ENCODE data around the gene GIMAP1. TPM values are rescaled to one million over a fixed set of nuclear protein-coding genes. Genes with fewer than 3 reads are reported as not detected.

GIMAP1 gene
- polyA plus RNA-seq, 1 donor from 2014 or later: not detected

GRCh38 chr7:150727381-150727780 lies 11.0 kb downstream of the GIMAP1 start:
- Histone ChIP-seq H3K79me2 (replicated peaks; ENCODE audit: insufficient read depth, low read length) (no peaks in the 10 kb centered on the region), H3F3A (ENCODE audit: insufficient read depth, low read length, poor library complexity, severe bottlenecking) (no peaks in the 10 kb centered on the region), H3K27me3 (ENCODE audit: insufficient read depth, low read depth, low read length) (no peaks in the 10 kb centered on the region), H3K9me3 (ENCODE audit: low read length) (no peaks in the 10 kb centered on the region), H3K9me2 (ENCODE audit: insufficient read depth, low read length) (no peaks in the 10 kb centered on the region), H4K20me1 (ENCODE audit: insufficient read depth) (no peaks in the 10 kb centered on the region), H3K4me3 (ENCODE audit: low read length) (no peak overlapping the region), H3K27ac (ENCODE audit: low read length) (no peak overlapping the region), H3K9ac (ENCODE audit: low read length) (no peak overlapping the region), H3K4me2 (ENCODE audit: low read length) (no peak overlapping the region), H3K36me3 (ENCODE audit: insufficient read depth, low read length) (no peaks in the 10 kb centered on the region), H2AFZ (ENCODE audit: low read depth, low read length) (no peak overlapping the region)
- TF ChIP-seq MXI1 (conservative IDR thresholded peaks at IDR 0.05; ENCODE audit: poor library complexity, severe bottlenecking): no peak

- Histone ChIP-seq H3K27ac (ENCODE audit: low read length) (no peak overlapping the region), H3K27me3 (ENCODE audit: insufficient read depth, low read depth, low read length) (no peaks in the 10 kb centered on the region), H3K4me3 (ENCODE audit: low read length) (no peak overlapping the region), H3K79me2 (replicated peaks; ENCODE audit: insufficient read depth, low read length) (no peaks in the 10 kb centered on the region), H3K9me3 (ENCODE audit: low read length) (no peaks in the 10 kb centered on the region), H3F3A (ENCODE audit: insufficient read depth, low read length, poor library complexity, severe bottlenecking) (no peaks in the 10 kb centered on the region), H4K20me1 (ENCODE audit: insufficient read depth) (no peaks in the 10 kb centered on the region), H3K36me3 (ENCODE audit: insufficient read depth, low read length) (no peaks in the 10 kb centered on the region), H3K9me2 (ENCODE audit: insufficient read depth, low read length) (no peaks in the 10 kb centered on the region), H2AFZ (ENCODE audit: low read depth, low read length) (no peak overlapping the region), H3K4me2 (ENCODE audit: low read length) (no peak overlapping the region), H3K9ac (ENCODE audit: low read length) (no peak overlapping the region)
- no peak for TF ChIP-seq POLR2AphosphoS5 (IDR thresholded peaks at IDR 0.05)
- TF ChIP-seq TAF1 (IDR thresholded peaks at IDR 0.05; ENCODE audit: low read depth): no peak
- TF ChIP-seq EP300 (conservative IDR thresholded peaks at IDR 0.05; ENCODE audit: poor library complexity, severe bottlenecking): no peak
- TF ChIP-seq MXI1 (conservative IDR thresholded peaks at IDR 0.05; ENCODE audit: poor library complexity, severe bottlenecking): no peak
- no peak for TF ChIP-seq SMC3 (conservative IDR thresholded peaks at IDR 0.05; ENCODE audit: poor library complexity)
- no peak for TF ChIP-seq RAD21 (conservative IDR thresholded peaks at IDR 0.05)
- TF ChIP-seq, protein P1, sequence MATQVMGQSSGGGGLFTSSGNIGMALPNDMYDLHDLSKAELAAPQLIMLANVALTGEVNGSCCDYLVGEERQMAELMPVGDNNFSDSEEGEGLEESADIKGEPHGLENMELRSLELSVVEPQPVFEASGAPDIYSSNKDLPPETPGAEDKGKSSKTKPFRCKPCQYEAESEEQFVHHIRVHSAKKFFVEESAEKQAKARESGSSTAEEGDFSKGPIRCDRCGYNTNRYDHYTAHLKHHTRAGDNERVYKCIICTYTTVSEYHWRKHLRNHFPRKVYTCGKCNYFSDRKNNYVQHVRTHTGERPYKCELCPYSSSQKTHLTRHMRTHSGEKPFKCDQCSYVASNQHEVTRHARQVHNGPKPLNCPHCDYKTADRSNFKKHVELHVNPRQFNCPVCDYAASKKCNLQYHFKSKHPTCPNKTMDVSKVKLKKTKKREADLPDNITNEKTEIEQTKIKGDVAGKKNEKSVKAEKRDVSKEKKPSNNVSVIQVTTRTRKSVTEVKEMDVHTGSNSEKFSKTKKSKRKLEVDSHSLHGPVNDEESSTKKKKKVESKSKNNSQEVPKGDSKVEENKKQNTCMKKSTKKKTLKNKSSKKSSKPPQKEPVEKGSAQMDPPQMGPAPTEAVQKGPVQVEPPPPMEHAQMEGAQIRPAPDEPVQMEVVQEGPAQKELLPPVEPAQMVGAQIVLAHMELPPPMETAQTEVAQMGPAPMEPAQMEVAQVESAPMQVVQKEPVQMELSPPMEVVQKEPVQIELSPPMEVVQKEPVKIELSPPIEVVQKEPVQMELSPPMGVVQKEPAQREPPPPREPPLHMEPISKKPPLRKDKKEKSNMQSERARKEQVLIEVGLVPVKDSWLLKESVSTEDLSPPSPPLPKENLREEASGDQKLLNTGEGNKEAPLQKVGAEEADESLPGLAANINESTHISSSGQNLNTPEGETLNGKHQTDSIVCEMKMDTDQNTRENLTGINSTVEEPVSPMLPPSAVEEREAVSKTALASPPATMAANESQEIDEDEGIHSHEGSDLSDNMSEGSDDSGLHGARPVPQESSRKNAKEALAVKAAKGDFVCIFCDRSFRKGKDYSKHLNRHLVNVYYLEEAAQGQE (IDR thresholded peaks at IDR 0.05; ENCODE audit: borderline replicate concordance): no peak
- TF ChIP-seq EZH2 (IDR thresholded peaks at IDR 0.05; ENCODE audit: borderline replicate concordance, insufficient read depth, low read length, poor library complexity, severe bottlenecking): no peak
- TF ChIP-seq CTCF (IDR thresholded peaks at IDR 0.05; ENCODE audit: poor library complexity, severe bottlenecking): no peak
Observed at GRCh38 chr7:150728011-150728410, 11.6 kb downstream of the GIMAP1 start.

- Histone ChIP-seq H4K20me1 (ENCODE audit: insufficient read depth) (no peaks in the 10 kb centered on the region), H3K9me2 (ENCODE audit: insufficient read depth, low read length) (no peaks in the 10 kb centered on the region), H3K36me3 (ENCODE audit: insufficient read depth, low read length) (no peaks in the 10 kb centered on the region), H3K27ac (ENCODE audit: low read length) (no peak overlapping the region), H3K9ac (ENCODE audit: low read length) (no peak overlapping the region), H2AFZ (ENCODE audit: low read depth, low read length) (no peak overlapping the region), H3K4me2 (ENCODE audit: low read length) (no peak overlapping the region), H3F3A (ENCODE audit: insufficient read depth, low read length, poor library complexity, severe bottlenecking) (no peaks in the 10 kb centered on the region), H3K4me3 (ENCODE audit: low read length) (no peak overlapping the region), H3K9me3 (ENCODE audit: low read length) (no peaks in the 10 kb centered on the region), H3K79me2 (replicated peaks; ENCODE audit: insufficient read depth, low read length) (no peaks in the 10 kb centered on the region), H3K27me3 (ENCODE audit: insufficient read depth, low read depth, low read length) (no peaks in the 10 kb centered on the region)
- TF ChIP-seq CTCF (IDR thresholded peaks at IDR 0.05; ENCODE audit: poor library complexity, severe bottlenecking) (no peak), SMC3 (conservative IDR thresholded peaks at IDR 0.05; ENCODE audit: poor library complexity) (no peak), POLR2AphosphoS5 (IDR thresholded peaks at IDR 0.05) (no peak), RAD21 (conservative IDR thresholded peaks at IDR 0.05) (no peak), TAF1 (IDR thresholded peaks at IDR 0.05; ENCODE audit: low read depth) (no peak), EZH2 (IDR thresholded peaks at IDR 0.05; ENCODE audit: borderline replicate concordance, insufficient read depth, low read length, poor library complexity, severe bottlenecking) (no peak), EP300 (conservative IDR thresholded peaks at IDR 0.05; ENCODE audit: poor library complexity, severe bottlenecking) (no peak), MXI1 (conservative IDR thresholded peaks at IDR 0.05; ENCODE audit: poor library complexity, severe bottlenecking) (no peak)
- TF ChIP-seq, protein P1 (IDR thresholded peaks at IDR 0.05; ENCODE audit: borderline replicate concordance): no peak
Observed at GRCh38 chr7:150728609-150729008, 12.2 kb downstream of the GIMAP1 start.
